SHP77 (cell line): ENCODE data around the gene TIMP1.

Experiments
- DNase-seq, 2 experiments: peaks; one replicate each; lab custom pipeline; 2025; lab: John Stamatoyannopoulos, UW

TIMP1 gene

GRCh38 chrX:47634871-47635575, 52.8 kb downstream of the TIMP1 start:
- no peak for DNase-seq
